Measurements from ENCODE around the gene PRR20G.

DNA sequence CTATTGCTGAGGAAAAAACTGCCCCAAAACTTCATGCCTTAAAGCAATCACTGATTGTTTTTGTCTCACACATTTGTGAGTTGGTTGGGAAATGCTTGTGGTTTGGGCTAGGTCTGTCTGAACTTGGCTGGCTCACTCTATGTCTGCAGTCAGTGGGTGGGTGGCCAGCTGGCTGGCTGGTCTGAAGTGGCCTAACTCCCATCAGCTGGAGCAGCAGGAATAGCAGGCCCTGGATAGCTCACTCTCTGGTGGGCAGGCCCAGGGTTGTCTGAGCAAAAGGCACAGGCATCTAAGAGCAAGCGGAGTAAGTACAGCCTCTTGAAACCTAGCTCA lies 37.7 kb upstream of the PRR20G start:
- TF ChIP-seq SP1 (IDR thresholded peaks at IDR 0.05; ENCODE audit: low read depth) (no peak), POLR2AphosphoS5 (IDR thresholded peaks at IDR 0.05; ENCODE audit: low read depth, low read length) (no peak)
